ENCODE data around the gene CDC42BPB. TPM values are rescaled to one million over a fixed set of nuclear protein-coding genes. Genes with fewer than 3 reads are reported as not detected.
A peak's percentile ranks its signal among the peaks of the same experiment; 100 is the strongest.

Gene CDC42BPB
- total RNA-seq, 4 donors from 2014 or later, result 85.3 to 174 (median 101) TPM

DNA sequence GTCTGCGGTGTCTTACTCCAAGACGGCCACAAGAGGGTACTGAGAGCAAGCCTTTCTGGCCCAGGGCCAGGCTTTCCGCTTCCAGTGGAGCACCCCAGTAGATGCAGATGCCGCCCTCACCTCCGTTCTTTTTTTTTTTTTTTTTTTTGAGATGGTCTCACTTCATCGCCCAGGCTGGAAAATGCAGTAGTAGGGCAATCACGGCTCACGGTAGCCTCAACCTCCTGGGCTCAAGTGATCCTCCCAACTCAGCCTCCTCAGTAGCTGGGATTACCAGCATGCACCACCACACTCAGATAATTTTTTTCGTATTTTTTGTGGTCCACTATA lies 21.0 kb upstream of the CDC42BPB start:
- DNase-seq (ENCODE audit: low spot score in 2 of 2), result peak in 1 of 2 donors; percentile 72
- no peak for TF ChIP-seq POLR2A (IDR thresholded peaks at IDR 0.05)
- TF ChIP-seq, protein P1, sequence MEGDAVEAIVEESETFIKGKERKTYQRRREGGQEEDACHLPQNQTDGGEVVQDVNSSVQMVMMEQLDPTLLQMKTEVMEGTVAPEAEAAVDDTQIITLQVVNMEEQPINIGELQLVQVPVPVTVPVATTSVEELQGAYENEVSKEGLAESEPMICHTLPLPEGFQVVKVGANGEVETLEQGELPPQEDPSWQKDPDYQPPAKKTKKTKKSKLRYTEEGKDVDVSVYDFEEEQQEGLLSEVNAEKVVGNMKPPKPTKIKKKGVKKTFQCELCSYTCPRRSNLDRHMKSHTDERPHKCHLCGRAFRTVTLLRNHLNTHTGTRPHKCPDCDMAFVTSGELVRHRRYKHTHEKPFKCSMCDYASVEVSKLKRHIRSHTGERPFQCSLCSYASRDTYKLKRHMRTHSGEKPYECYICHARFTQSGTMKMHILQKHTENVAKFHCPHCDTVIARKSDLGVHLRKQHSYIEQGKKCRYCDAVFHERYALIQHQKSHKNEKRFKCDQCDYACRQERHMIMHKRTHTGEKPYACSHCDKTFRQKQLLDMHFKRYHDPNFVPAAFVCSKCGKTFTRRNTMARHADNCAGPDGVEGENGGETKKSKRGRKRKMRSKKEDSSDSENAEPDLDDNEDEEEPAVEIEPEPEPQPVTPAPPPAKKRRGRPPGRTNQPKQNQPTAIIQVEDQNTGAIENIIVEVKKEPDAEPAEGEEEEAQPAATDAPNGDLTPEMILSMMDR (IDR thresholded peaks at IDR 0.05), result peak in 1 of 3 donors; percentile 65
- intact Hi-C loops (cut with DNase I; ENCODE audit: low total_unique reads), result no loop called here
- 13 to 17% methylated on average over 9 of the region's 9 CpGs for WGBS, 2 donors
- H3K4me3 ChIP-seq (ENCODE audit: low read depth, poor library complexity, severe bottlenecking), result no peak overlapping the region

DNA sequence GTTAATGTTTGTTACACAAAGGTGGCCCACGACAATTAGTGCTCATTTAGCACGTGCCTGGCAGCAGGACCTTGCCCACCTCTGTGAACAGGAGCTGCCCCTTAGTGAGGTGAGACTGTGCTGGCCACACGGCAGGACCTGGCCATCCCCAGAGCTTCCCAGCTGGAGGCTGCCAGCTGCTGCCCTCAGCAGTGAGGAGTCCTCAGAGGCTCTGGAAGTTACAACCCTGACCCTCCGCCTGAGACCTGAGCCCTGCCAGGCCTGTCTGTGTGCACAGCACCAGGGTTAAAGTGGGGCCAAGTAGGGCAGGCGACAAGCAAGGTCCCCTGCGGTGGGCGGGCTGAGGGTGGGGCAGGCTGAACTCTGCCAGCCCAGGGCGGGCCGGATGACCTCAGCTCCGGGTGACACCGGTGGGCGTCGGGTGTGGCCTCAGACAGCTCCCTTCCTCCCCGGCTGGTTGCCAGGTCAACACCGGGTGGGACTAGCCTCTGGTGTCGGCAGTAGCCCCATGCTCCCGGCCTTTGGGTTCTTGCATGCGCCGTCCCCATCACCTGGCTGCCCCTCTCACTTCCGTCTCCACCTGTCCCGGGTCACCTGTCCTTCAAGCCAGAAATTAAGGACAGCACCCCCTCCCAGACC lies 17.5 kb upstream of the CDC42BPB start:
- 9 to 12% methylated on average over 15 to 21 of the region's 21 CpGs for WGBS, 2 donors
- intact Hi-C loops (cut with DNase I; ENCODE audit: low total_unique reads), result no loop called here
- TF ChIP-seq, protein P1 (IDR thresholded peaks at IDR 0.05), result no peak
- TF ChIP-seq POLR2A (IDR thresholded peaks at IDR 0.05), result no peak
- peak overlapping the region; percentile 13 for H3K4me3 ChIP-seq (ENCODE audit: low read depth, poor library complexity, severe bottlenecking)
- peak; percentile 62 to 95 for DNase-seq (ENCODE audit: low spot score in 2 of 2)

DNA sequence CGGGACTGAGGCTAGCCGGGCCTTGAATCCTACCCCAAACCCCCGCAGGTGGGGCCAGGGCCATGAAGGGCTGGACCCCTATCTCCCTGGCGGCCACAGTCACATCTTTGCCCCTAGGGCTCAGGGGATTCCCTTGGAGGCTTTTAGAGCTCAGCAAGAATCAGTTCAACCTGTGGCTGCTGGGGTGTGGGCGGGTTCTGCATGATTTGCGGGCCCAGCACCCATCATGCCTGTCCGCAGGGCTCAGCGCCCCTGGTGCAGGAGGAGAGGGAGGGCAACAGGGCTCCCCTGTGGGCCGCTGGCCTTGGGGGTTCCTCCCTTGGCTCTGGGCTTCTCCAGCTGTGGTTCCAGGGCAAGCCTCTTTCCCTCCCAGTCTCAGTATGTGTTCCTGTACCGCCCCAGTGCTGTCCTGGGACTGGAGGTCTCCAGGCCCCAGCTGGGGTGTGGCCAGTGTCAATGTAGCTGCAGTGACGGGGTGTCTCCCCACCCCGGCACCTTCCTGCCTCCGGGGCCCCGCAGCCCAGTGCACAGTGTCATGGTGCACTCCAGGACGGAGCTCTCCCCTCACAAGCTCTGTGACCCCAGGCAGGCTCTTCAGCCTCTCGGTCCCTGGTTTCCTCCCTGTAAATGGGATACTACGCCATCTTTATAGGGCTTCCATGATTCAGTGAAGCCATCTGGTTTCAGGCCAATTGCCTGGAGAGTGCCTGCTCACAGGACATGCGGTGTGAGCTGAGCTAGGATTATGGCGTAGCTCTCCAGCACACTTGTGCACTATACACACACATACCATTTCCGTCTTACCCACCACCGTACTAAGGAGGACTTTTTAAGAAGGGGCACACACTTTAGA lies 16.8 kb upstream of the CDC42BPB start:
- no peak for TF ChIP-seq POLR2A (IDR thresholded peaks at IDR 0.05)
- 57 to 68% methylated on average over 20 to 21 of the region's 21 CpGs for WGBS, 2 donors
- H3K4me3 ChIP-seq (ENCODE audit: low read depth, poor library complexity, severe bottlenecking), result no peak overlapping the region
- peak in 1 of 2 donors; percentile 87 for DNase-seq (ENCODE audit: low spot score in 2 of 2)
- intact Hi-C loops (cut with DNase I; ENCODE audit: low total_unique reads), result no loop called here

DNA sequence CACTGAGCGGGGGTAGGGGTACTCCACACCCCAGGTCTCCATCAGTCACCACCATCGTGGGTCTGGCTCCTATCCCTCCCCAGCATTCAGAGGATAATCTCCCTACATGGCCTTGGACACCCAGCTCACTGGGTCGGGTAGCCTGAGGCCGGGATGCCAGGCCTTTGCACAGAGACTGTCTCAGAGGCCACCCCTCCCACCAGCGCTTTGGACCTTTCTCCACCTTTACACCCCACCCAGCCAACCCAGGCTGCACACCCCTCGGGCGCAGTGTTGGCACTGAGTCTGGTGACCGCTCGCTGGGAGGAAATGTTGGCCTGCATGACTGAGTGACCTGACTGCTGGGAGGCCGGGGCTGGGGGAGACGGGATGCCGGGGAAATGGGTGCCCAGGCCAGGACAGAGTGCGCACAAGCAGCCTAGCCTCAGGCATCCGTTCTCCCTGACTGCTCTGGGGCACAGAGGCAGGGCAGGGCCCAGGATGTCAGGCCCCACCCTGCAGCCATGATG lies 16.1 kb upstream of the CDC42BPB start:
- H3K4me3 ChIP-seq (ENCODE audit: low read depth, poor library complexity, severe bottlenecking), result no peak overlapping the region
- no peak for DNase-seq (ENCODE audit: low spot score in 2 of 2)
- intact Hi-C loops (cut with DNase I; ENCODE audit: low total_unique reads), result no loop called here
- no peak for TF ChIP-seq POLR2A (IDR thresholded peaks at IDR 0.05)
- TF ChIP-seq, protein P1 (IDR thresholded peaks at IDR 0.05), result no peak
- 68 to 74% methylated on average over 3 to 5 of the region's 14 CpGs for WGBS, 2 donors

DNA sequence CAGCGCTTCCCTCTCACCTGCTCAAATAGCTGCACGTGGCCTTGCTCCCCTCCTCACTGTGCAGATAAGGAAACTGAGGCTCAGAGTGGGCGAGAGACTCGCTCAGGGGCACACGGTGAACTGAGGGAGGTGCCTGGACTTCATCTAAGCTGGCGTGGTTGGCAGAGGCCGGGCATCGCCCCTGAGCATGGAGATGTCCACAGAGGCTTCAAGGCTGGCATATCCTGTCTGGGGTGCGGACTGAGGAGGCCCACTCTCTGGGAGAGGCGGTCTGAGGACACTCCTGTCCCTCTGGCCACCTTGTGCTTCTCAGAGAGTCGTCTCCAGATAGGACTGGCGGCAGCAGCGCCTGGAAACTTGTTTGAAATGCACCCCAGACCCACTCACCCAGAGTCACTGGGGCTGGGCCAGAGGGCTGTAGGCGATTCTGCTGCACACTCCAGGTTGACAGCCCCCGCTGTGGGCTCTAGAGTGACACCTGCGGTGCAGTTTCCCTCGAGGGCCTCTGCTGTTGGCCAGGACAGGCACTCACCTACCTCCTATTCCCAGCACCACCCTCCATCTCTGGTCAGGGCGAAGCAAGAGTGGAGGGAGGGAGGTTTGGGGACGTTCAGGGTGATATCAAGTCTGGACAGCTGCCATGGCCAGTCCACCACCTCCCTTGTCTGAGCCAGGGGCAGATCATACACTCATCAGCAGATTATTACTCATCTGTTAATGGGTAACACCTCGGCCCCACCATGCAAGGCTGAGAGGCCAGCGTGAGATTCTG lies 15.4 kb upstream of the CDC42BPB start:
- no peak for DNase-seq (ENCODE audit: low spot score in 2 of 2)
- TF ChIP-seq, protein P1 (IDR thresholded peaks at IDR 0.05), result no peak
- no peak for TF ChIP-seq POLR2A (IDR thresholded peaks at IDR 0.05)
- 75 to 78% methylated on average over 20 to 21 of the region's 21 CpGs for WGBS, 2 donors
- intact Hi-C loops (cut with DNase I; ENCODE audit: low total_unique reads), result no loop called here
- no peak overlapping the region for H3K4me3 ChIP-seq (ENCODE audit: low read depth, poor library complexity, severe bottlenecking)

Data from lower leg skin (tissue), 4 donors.